ENCODE results near the gene FAM171A1.

The FAM171A1 gene

GRCh38 chr10:15373199-15373598 is 2.1 kb upstream of the FAM171A1 start:
- DNase-seq (ENCODE audit: low spot score) = no peak

GRCh38 chr10:15370212-15370855 is 755 bp downstream of the FAM171A1 start:
- DNase-seq (ENCODE audit: low spot score) = no peak

GRCh38 chr10:15369256-15370211 is 1.6 kb downstream of the FAM171A1 start:
- no peak for DNase-seq (ENCODE audit: low spot score)

GRCh38 chr10:15368101-15368855 is 2.8 kb downstream of the FAM171A1 start:
- DNase-seq (ENCODE audit: low spot score) = no peak

GRCh38 chr10:15367296-15368085 is 3.6 kb downstream of the FAM171A1 start:
- no peak for DNase-seq (ENCODE audit: low spot score)

GRCh38 chr10:15365692-15366091 is 5.4 kb downstream of the FAM171A1 start:
- no peak for DNase-seq (ENCODE audit: low spot score)

- no peak for DNase-seq (ENCODE audit: low spot score)
Measured at GRCh38 chr10:15364001-15364400, 7.1 kb downstream of the FAM171A1 start.

- no peak for DNase-seq (ENCODE audit: low spot score)
Measured at GRCh38 chr10:15363031-15363430, 8.1 kb downstream of the FAM171A1 start.

- no peak for DNase-seq (ENCODE audit: low spot score)
Measured at GRCh38 chr10:15361131-15361530, 10.0 kb downstream of the FAM171A1 start.

- no peak for DNase-seq (ENCODE audit: low spot score)
Measured at GRCh38 chr10:15360566-15360965, 10.5 kb downstream of the FAM171A1 start.

- DNase-seq (ENCODE audit: low spot score) = no peak
Measured at GRCh38 chr10:15353471-15354017, 17.5 kb downstream of the FAM171A1 start.

GRCh38 chr10:15352836-15353235 is 18.3 kb downstream of the FAM171A1 start:
- no peak for DNase-seq (ENCODE audit: low spot score)

- no peak for DNase-seq (ENCODE audit: low spot score)
Measured at GRCh38 chr10:15352201-15352600, 18.9 kb downstream of the FAM171A1 start.

GRCh38 chr10:15351099-15351820 is 19.8 kb downstream of the FAM171A1 start:
- no peak for DNase-seq (ENCODE audit: low spot score)

- no peak for DNase-seq (ENCODE audit: low spot score)
Measured at GRCh38 chr10:15349112-15349511, 22.0 kb downstream of the FAM171A1 start.

GRCh38 chr10:15348579-15348978 is 22.5 kb downstream of the FAM171A1 start:
- no peak for DNase-seq (ENCODE audit: low spot score)

GRCh38 chr10:15347150-15347549 is 23.9 kb downstream of the FAM171A1 start:
- DNase-seq (ENCODE audit: low spot score) = no peak

- DNase-seq (ENCODE audit: low spot score) = no peak
Measured at GRCh38 chr10:15346440-15347141, 24.5 kb downstream of the FAM171A1 start.

- DNase-seq (ENCODE audit: low spot score) = no peak
Measured at GRCh38 chr10:15345450-15345849, 25.6 kb downstream of the FAM171A1 start.

- DNase-seq (ENCODE audit: low spot score) = no peak
Measured at GRCh38 chr10:15344876-15345285, 26.2 kb downstream of the FAM171A1 start.
